Peyer's patch (tissue), 4 donors: ENCODE data around the gene PBLD. TPM values are rescaled to one million over a fixed set of nuclear protein-coding genes. Genes with fewer than 3 reads are reported as not detected.

Experiments
- DNase-seq, 3 donors: peaks; one replicate each; pipeline ENCODE4 v3.0.0-alpha.2; 2017 to 2019
- H3K27ac ChIP-seq, 4 donors: fragments of 200-600 bp; sonication (generic); one replicate each; pipeline ENCODE4 v1.5.1; 2016 to 2019
- H3K27me3 ChIP-seq, 2 donors: fragments of 200-600 bp; sonication (generic); one replicate each; pipeline ENCODE4 v1.5.1; 2019
- H3K36me3 ChIP-seq, 3 donors: fragments of 200-600 bp; sonication (generic); one replicate each; pipeline ENCODE4 v1.5.1; 2016 to 2019
- H3K4me1 ChIP-seq, 4 donors: fragments of 200-600 bp; sonication (generic); one replicate each; pipeline ENCODE4 v1.5.1; 2016 to 2019
- H3K4me3 ChIP-seq, 4 donors: fragments of 200-600 bp; sonication (generic); 1 replicate in 3 of 4; 2 replicates in 1 of 4; pipeline ENCODE4 v1.5.1; 2016 to 2019; ENCODE audit warnings: mild to moderate bottlenecking in 1 of 4
- H3K9me3 ChIP-seq, 4 donors: fragments of 200-600 bp; sonication (generic); one replicate each; pipeline ENCODE4 v1.5.1; 2016 to 2019; ENCODE audit warnings: mild to moderate bottlenecking in 1 of 4
- POLR2A ChIP-seq, 2 donors: fragments of 450-650 bp; IDR thresholded peaks; one replicate each; pipeline ENCODE4 v1.5.1; 2017; ENCODE audit warnings: antibody characterized with exemption in 2 of 2, mild to moderate bottlenecking in 2 of 2, moderate library complexity in 2 of 2
- total RNA-seq, 4 donors: library from RNA; depleted of rRNA; stranded (reverse); fragments of >200 nt; gene quantifications; one replicate each; pipeline ENCODE4 v1.1.0, GENCODE V29; 2016
- TF ChIP-seq, protein P1 (sequence below), 6 experiments: fragments of 450-650 bp in 4 of 6; fragments of 200-600 bp in 2 of 6; sonication (generic) in 1 of 6; IDR thresholded peaks; one replicate each; pipeline ENCODE4 v1.5.1; 2017 to 2019; ENCODE audit warnings: antibody characterized with exemption in 6 of 6, mild to moderate bottlenecking in 3 of 6, moderate library complexity in 1 of 6

The PBLD gene
- total RNA-seq, 4 donors from 2014 or later = 30.5 to 241 (median 182) TPM

DNA sequence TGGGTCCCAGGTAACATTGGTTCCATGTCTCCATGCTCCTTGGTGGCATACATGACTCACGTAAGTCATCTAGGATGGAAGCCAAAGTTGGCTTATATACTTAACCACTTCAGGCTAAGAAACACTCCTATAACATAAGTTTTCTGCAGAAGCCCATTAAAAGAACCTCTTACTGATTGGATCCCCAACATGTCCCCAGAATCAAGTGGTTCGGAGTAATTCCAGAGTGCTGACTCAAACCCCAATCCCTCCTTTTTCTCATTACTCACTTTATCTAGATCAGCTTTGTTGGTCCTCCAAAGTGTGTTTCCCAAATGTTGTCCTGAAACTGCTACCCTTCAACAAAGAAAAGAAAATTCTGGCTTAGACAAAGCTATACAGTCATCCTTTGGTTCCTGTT, 90.7 kb downstream of the PBLD start:
- Histone ChIP-seq H3K4me1 (no peaks in the 10 kb centered on the region), H3K27ac (no peak overlapping the region), H3K9me3 (no peaks in the 10 kb centered on the region), H3K27me3 (no peaks in the 10 kb centered on the region), H3K4me3 (no peak overlapping the region), H3K36me3 (no peaks in the 10 kb centered on the region)
- TF ChIP-seq, protein P1, sequence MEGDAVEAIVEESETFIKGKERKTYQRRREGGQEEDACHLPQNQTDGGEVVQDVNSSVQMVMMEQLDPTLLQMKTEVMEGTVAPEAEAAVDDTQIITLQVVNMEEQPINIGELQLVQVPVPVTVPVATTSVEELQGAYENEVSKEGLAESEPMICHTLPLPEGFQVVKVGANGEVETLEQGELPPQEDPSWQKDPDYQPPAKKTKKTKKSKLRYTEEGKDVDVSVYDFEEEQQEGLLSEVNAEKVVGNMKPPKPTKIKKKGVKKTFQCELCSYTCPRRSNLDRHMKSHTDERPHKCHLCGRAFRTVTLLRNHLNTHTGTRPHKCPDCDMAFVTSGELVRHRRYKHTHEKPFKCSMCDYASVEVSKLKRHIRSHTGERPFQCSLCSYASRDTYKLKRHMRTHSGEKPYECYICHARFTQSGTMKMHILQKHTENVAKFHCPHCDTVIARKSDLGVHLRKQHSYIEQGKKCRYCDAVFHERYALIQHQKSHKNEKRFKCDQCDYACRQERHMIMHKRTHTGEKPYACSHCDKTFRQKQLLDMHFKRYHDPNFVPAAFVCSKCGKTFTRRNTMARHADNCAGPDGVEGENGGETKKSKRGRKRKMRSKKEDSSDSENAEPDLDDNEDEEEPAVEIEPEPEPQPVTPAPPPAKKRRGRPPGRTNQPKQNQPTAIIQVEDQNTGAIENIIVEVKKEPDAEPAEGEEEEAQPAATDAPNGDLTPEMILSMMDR (IDR thresholded peaks at IDR 0.05) = no peak
- DNase-seq = no peak

DNA sequence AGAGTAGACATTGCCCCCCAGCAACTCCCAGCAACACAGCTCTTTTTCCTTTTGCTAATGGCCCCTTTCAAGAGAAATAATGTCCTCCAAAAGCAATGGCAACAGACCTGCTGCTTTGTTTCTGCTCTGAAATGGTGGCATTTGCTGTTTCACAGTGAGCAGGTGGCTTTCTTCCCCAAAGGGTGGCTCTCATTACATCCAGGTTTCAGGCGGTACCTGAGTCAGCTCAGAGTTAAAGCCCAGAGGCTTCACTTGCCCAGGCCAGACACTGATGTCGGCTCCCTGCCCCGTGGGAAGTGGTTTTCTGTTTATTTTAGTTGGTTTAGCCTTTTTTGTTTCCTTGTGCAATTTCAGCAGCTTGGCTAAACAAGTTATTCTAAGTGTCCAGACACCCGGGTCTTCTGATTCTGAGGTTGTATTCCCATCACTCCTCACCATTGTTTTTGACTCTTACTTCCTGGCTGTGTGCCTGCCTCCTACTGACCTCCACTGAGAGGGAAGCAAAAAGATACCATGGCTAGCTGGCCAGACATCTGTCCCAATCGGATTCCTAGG, 93.1 kb downstream of the PBLD start:
- H3K9me3 ChIP-seq = no peaks in the 10 kb centered on the region
- no peaks in the 10 kb centered on the region for H3K27me3 ChIP-seq
- no peaks in the 10 kb centered on the region for H3K4me1 ChIP-seq
- H3K36me3 ChIP-seq = no peaks in the 10 kb centered on the region
- no peak for TF ChIP-seq POLR2A (IDR thresholded peaks at IDR 0.05)
- TF ChIP-seq, protein P1 (IDR thresholded peaks at IDR 0.05) = no peak
- no peak for DNase-seq
- no peak overlapping the region for H3K27ac ChIP-seq
- no peak overlapping the region for H3K4me3 ChIP-seq

DNA sequence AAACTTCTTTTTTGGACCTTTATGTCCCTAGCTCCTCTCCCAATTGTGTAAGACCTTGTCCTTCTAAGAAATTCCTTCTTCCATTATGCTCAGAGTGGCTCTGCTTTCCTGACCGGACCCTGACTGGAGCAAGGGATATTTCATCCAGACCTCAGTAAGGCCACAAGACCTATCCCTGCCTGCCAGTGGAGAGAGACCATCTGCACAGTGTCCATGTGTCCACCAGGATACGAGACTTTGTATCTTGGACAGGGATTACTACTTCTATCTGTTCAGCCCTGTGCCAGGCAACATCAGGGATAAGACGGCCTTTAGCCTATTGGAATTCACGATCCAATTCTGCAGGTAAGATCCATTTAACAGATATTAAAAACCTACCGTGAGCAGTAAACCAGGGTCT, 93.7 kb downstream of the PBLD start:
- no peak for DNase-seq
- no peak overlapping the region for H3K27ac ChIP-seq
- H3K36me3 ChIP-seq = no peaks in the 10 kb centered on the region
- no peak overlapping the region for H3K4me3 ChIP-seq
- H3K9me3 ChIP-seq = no peaks in the 10 kb centered on the region
- TF ChIP-seq POLR2A (IDR thresholded peaks at IDR 0.05) = no peak
- TF ChIP-seq, protein P1 (IDR thresholded peaks at IDR 0.05) = no peak
- no peaks in the 10 kb centered on the region for H3K4me1 ChIP-seq
- H3K27me3 ChIP-seq = no peaks in the 10 kb centered on the region

DNA sequence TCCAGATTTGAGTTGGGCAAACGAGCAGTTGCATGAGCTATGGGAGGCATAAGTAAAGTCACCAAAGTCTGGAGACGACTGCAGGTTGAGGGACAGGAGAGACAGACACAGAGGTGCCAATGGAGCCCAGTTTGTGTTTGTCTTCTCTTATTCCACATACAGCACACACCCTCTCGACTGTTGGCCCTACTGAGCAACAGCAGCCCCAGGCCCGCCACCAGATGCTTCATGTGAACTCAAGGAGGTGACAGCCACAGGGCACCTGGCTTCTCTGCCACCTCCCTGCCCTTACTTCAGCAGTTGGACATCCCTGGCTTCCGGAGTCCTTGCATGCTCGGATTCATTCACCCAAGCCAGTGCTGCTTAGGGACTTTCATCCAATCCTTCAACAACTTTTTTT, 94.4 kb downstream of the PBLD start:
- H3K9me3 ChIP-seq = no peaks in the 10 kb centered on the region
- H3K27me3 ChIP-seq = no peaks in the 10 kb centered on the region
- no peak overlapping the region for H3K4me3 ChIP-seq

DNA sequence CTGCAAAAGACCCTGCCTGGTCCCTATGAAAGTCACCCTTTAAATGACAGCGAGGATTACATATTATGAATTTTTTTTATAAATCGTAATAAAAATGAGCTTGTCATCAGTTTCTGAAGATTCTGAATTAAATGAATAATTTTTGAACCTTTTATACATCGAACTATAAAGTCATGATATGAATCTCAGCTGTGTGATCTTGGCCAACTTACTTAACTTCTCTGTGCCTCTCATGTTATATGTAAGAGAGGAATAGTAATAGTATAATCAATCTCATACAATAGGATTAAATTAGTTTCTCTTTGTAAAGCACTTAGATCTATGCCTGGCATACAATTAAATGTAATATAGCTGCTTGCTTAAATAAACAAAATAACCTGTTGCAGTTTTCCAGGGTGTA, 95.6 kb downstream of the PBLD start:
- TF ChIP-seq, protein P1 (IDR thresholded peaks at IDR 0.05) = no peak
- no peak for TF ChIP-seq POLR2A (IDR thresholded peaks at IDR 0.05)
- no peak for DNase-seq
- H3K9me3 ChIP-seq = no peaks in the 10 kb centered on the region
- no peaks in the 10 kb centered on the region for H3K27me3 ChIP-seq
- no peaks in the 10 kb centered on the region for H3K36me3 ChIP-seq
- no peak overlapping the region for H3K4me3 ChIP-seq
- H3K4me1 ChIP-seq = no peaks in the 10 kb centered on the region
- no peak overlapping the region for H3K27ac ChIP-seq

More for the DNA sequence above, 94.4 kb downstream of the PBLD start:
- no peak for TF ChIP-seq POLR2A (IDR thresholded peaks at IDR 0.05)
- TF ChIP-seq, protein P1 (IDR thresholded peaks at IDR 0.05) = no peak
- Histone ChIP-seq H3K36me3 (no peaks in the 10 kb centered on the region), H3K27ac (no peak overlapping the region), H3K4me1 (no peaks in the 10 kb centered on the region)
- DNase-seq = no peak

DNA sequence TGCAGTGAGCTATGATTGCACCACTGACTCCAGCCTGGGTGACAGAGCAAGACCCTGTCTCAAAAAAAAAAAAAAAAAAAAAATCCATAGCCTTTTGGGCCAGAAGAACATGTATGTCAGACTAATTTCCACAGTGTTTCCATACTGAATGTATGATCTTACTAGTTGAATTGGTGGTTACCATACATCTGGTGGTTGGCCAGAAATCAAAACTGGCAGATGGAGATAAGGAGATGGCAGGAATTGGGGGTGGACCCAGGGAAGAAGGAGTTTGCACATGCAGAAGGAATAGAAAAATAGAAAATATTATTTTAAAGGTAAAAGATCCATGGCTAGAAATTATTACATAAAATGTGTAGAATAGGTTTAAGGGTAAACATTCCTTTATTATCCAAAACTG, 97.1 kb downstream of the PBLD start:
- Histone ChIP-seq H3K36me3 (no peaks in the 10 kb centered on the region), H3K4me3 (no peak overlapping the region), H3K4me1 (peaks cover 0 to 8% (median 3%) of the 10 kb centered on the region in 4 donors), H3K27me3 (no peaks in the 10 kb centered on the region), H3K9me3 (no peaks in the 10 kb centered on the region), H3K27ac (no peak overlapping the region)
- TF ChIP-seq, protein P1 (IDR thresholded peaks at IDR 0.05) = no peak
- no peak for TF ChIP-seq POLR2A (IDR thresholded peaks at IDR 0.05)
- no peak for DNase-seq
